Calu3 (cell line): ENCODE results near the gene AMPD3. TPM values are rescaled to one million over a fixed set of nuclear protein-coding genes. Genes with fewer than 3 reads are reported as not detected.

Experiments used
- BruUV-seq: library from RNA; stranded (reverse); fragments of 400-500 nt; replicated peaks from 2 replicates; lab custom pipeline; 2021; lab: Mats Ljungman, UMichigan
- CTCF ChIA-PET: fragments of 300-600 bp; sonication (Branson Sonifier 250); formaldehyde crosslinking; loops from one replicate; lab custom pipeline; 2022; ENCODE audit warnings: antibody characterized with exemption; lab: Charles Lee
- DNase-seq: peaks from one replicate; pipeline ENCODE4 v3.0.0; 2022
- H3K27ac Mint-ChIP-seq: one replicate; pipeline ENCODE4 v1.8.0; 2022; ENCODE audit warnings: mixed read lengths; ENCODE audit not compliant: unreplicated experiment
- H3K27me3 Mint-ChIP-seq: one replicate; pipeline ENCODE4 v1.8.0; 2022; ENCODE audit warnings: mixed read lengths; ENCODE audit not compliant: unreplicated experiment
- H3K36me3 Mint-ChIP-seq: one replicate; pipeline ENCODE4 v1.8.0; 2022; ENCODE audit warnings: mild to moderate bottlenecking, moderate library complexity, mixed read lengths; ENCODE audit not compliant: insufficient read depth, unreplicated experiment
- H3K4me1 Mint-ChIP-seq: one replicate; pipeline ENCODE4 v1.8.0; 2022; ENCODE audit warnings: mild to moderate bottlenecking, low read depth, mixed read lengths; ENCODE audit not compliant: unreplicated experiment
- H3K4me3 Mint-ChIP-seq: one replicate; pipeline ENCODE4 v1.8.0; 2022; ENCODE audit warnings: mild to moderate bottlenecking, low read depth, moderate library complexity, mixed read lengths; ENCODE audit not compliant: unreplicated experiment
- H3K9me3 Mint-ChIP-seq: one replicate; pipeline ENCODE4 v1.8.0; 2022; ENCODE audit warnings: low read depth, mixed read lengths; ENCODE audit not compliant: unreplicated experiment
- intact Hi-C: fragments of 100-400 bp; cut with micrococcal nuclease; formaldehyde crosslinking; loops from one replicate; pipeline ENCODE4 v1.10.0; 2022; ENCODE audit not compliant: unreplicated experiment
- total RNA-seq: library from RNA; stranded (reverse); gene quantifications from 2 replicates; pipeline ENCODE4 v1.2.3, GENCODE V29; 2022
- TF ChIP-seq, protein P1 (sequence below): fragments of 200-600 bp; IDR thresholded peaks from one replicate; pipeline ENCODE4 v1.8.0; 2022; ENCODE audit warnings: antibody characterized with exemption; ENCODE audit not compliant: unreplicated experiment

The AMPD3 gene
- total RNA-seq, 1 experiment from 2014 or later: 2.1 TPM

DNA sequence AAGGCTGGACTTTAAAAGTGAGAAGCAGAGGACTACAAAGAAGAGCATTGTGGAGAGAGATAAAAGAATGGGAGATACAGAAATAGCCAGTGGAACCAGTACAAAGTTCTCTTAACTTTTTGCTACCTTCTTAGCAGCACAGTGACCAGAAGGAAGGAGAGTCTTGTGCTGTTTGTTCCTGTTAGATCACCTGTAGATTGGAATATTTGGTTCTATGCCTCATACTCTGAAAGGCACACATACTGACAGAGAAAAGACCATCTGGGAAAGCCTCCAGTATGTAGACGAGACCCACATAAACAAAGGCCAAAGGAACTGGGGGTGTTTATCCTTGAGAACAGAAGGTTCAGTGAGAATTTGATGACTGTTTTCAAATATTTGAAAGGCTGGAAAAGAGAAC is 67.2 kb downstream of the AMPD3 start:
- Mint-ChIP-seq H3K4me1 (peaks cover 18% of the 10 kb centered on the region), H3K27ac (no peak overlapping the region), H3K4me3 (no peak overlapping the region), H3K9me3 (no peaks in the 10 kb centered on the region), H3K36me3 (peaks cover 3% of the 10 kb centered on the region), H3K27me3 (no peaks in the 10 kb centered on the region)
- TF ChIP-seq, protein P1, sequence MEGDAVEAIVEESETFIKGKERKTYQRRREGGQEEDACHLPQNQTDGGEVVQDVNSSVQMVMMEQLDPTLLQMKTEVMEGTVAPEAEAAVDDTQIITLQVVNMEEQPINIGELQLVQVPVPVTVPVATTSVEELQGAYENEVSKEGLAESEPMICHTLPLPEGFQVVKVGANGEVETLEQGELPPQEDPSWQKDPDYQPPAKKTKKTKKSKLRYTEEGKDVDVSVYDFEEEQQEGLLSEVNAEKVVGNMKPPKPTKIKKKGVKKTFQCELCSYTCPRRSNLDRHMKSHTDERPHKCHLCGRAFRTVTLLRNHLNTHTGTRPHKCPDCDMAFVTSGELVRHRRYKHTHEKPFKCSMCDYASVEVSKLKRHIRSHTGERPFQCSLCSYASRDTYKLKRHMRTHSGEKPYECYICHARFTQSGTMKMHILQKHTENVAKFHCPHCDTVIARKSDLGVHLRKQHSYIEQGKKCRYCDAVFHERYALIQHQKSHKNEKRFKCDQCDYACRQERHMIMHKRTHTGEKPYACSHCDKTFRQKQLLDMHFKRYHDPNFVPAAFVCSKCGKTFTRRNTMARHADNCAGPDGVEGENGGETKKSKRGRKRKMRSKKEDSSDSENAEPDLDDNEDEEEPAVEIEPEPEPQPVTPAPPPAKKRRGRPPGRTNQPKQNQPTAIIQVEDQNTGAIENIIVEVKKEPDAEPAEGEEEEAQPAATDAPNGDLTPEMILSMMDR: no peak
- no TSS peak for BruUV-seq
- no peak for DNase-seq
- intact Hi-C loops: no loop called here
- CTCF ChIA-PET: no interaction called here

DNA sequence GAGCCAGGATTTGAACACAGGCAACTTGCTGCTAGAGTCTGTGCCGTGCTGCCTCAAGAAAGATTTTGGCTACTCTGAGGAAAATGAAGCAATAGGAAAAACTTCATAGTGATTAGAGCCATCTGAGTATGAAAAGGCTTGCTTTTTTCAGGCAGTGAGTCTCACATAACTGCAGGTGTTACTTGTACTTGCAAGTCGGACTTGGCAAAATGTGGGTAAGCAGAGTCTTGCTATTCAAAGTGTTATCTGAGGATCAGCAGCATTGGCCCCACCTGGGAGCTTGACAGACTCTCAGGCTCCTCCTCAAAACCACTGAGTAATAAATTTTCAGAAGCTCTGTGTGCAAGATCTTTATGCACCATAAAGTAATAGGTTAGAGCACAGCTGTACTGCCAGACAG is 67.9 kb downstream of the AMPD3 start:
- Mint-ChIP-seq H3K27me3 (no peaks in the 10 kb centered on the region), H3K36me3 (peaks cover 6% of the 10 kb centered on the region), H3K4me3 (no peak overlapping the region), H3K27ac (no peak overlapping the region), H3K4me1 (peaks cover 24% of the 10 kb centered on the region), H3K9me3 (no peaks in the 10 kb centered on the region)
- DNase-seq: no peak
- BruUV-seq: no TSS peak
- intact Hi-C loops: no loop called here
- TF ChIP-seq, protein P1: no peak
- CTCF ChIA-PET: no interaction called here

DNA sequence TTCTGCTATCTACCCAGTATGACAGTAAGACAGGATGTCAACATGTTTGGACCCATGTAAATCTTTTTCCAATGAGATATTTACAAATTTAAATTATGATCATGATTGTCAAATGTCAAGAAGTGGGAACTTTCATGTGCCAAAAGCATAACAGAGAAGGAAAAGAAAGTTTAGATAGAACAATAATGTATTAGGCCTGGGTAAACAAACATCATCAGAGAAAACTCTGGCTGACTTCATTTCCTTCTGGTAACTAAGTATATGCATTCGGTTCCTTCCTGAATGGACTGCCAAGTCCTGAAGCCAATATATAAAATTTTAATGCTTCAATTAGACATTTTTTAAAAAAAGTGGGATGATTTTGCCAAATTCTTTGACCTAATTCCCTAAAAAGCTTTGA is 69.4 kb downstream of the AMPD3 start:
- H3K9me3 Mint-ChIP-seq: no peaks in the 10 kb centered on the region
- intact Hi-C loops: no loop called here
- TF ChIP-seq, protein P1: no peak
- CTCF ChIA-PET: no interaction called here
- no peak for DNase-seq
- H3K4me3 Mint-ChIP-seq: no peak overlapping the region
- H3K36me3 Mint-ChIP-seq: peaks cover 6% of the 10 kb centered on the region
- no peaks in the 10 kb centered on the region for H3K27me3 Mint-ChIP-seq
- no TSS peak for BruUV-seq
- no peak overlapping the region for H3K27ac Mint-ChIP-seq
- H3K4me1 Mint-ChIP-seq: peaks cover 35% of the 10 kb centered on the region

DNA sequence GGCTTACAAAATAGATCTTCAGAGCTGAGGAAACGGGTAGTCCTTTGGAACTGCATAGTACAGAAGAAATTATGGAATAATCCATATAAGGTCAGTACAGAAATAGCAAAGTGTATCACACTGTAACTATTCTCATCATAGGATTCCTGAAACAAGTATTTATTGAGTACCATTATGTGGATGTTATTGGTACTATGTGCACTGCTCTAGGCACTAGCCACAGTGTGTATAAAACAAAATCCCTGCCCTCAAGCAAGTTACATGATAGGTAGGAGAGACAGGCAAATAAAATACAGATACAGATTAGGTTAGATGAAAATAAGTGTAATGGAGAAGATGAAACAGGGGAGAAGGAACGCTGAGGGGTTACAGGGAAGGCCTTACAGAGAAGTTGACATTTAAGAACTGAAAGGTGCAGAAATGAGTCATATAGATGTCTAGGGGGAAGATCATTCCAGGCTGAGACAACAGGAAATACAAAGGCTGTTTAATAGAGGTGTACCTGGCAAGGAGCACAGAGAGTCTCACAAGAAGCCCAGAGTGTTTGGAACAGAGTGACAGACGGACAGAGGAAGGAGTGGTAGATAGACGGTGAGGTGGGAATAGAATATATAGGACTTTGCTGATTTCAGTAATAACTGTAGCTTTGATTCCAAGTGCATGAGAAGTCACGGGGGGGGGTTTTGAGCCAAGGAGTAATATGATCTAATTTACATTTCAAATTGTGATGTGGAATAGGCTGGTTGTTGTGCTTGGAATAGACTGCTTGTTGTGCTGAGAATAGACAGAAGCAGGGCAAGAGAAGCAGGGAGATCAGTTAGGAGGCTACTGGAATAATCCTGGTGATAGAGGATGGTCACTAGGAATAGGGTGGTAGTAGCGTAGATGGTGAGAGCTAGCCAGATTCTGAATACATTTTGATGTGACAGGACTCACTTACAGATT is 72.2 kb downstream of the AMPD3 start:
- BruUV-seq: no TSS peak
- CTCF ChIA-PET: interaction anchor here (1.3 kb wide), 1 partner anchor 13 kb away, joined by 6 read pairs; the partner anchor contains the start of gene RNF141
- H3K27ac Mint-ChIP-seq: peak overlapping the region; percentile 58

More for the DNA sequence above, 72.2 kb downstream of the AMPD3 start:
- no peaks in the 10 kb centered on the region for H3K27me3 Mint-ChIP-seq
- peak overlapping the region; percentile 34 for H3K4me3 Mint-ChIP-seq
- peaks cover 39% of the 10 kb centered on the region for H3K4me1 Mint-ChIP-seq
- intact Hi-C loops: no loop called here
- TF ChIP-seq, protein P1: no peak
- peak; percentile 6 for DNase-seq
- peaks cover 6% of the 10 kb centered on the region for H3K36me3 Mint-ChIP-seq
- H3K9me3 Mint-ChIP-seq: no peaks in the 10 kb centered on the region
